Measurements from ENCODE around the gene EME2.

The EME2 gene

GRCh38 chr16:1740234-1740633, 32.4 kb upstream of the EME2 start:
- H4K20me1 ChIP-seq (ENCODE audit: insufficient read depth, low read length) = no peaks in the 10 kb centered on the region
- no peaks in the 10 kb centered on the region for H3K4me1 ChIP-seq (ENCODE audit: low read length)
- no peak for TF ChIP-seq EZH2phosphoT487 (IDR thresholded peaks at IDR 0.05; ENCODE audit: low read depth)
- TF ChIP-seq, protein P1, sequence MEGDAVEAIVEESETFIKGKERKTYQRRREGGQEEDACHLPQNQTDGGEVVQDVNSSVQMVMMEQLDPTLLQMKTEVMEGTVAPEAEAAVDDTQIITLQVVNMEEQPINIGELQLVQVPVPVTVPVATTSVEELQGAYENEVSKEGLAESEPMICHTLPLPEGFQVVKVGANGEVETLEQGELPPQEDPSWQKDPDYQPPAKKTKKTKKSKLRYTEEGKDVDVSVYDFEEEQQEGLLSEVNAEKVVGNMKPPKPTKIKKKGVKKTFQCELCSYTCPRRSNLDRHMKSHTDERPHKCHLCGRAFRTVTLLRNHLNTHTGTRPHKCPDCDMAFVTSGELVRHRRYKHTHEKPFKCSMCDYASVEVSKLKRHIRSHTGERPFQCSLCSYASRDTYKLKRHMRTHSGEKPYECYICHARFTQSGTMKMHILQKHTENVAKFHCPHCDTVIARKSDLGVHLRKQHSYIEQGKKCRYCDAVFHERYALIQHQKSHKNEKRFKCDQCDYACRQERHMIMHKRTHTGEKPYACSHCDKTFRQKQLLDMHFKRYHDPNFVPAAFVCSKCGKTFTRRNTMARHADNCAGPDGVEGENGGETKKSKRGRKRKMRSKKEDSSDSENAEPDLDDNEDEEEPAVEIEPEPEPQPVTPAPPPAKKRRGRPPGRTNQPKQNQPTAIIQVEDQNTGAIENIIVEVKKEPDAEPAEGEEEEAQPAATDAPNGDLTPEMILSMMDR (IDR thresholded peaks at IDR 0.05; ENCODE audit: low read depth, low read length) = no peak
- H3K4me3 ChIP-seq (ENCODE audit: low read length) = no peak overlapping the region
- no peak overlapping the region for H2AFZ ChIP-seq (ENCODE audit: low read depth, low read length)
- no peaks in the 10 kb centered on the region for H3K27me3 ChIP-seq (ENCODE audit: low read depth, low read length)
- H3K27ac ChIP-seq (ENCODE audit: low read length) = no peak overlapping the region
- H3K36me3 ChIP-seq (replicated peaks; ENCODE audit: low read depth, low read length) = no peaks in the 10 kb centered on the region
- H3K9ac ChIP-seq (ENCODE audit: low read length) = no peak overlapping the region
- H3K9me3 ChIP-seq (ENCODE audit: insufficient read depth, low read length) = no peaks in the 10 kb centered on the region
- H3K79me2 ChIP-seq (ENCODE audit: low read length) = no peaks in the 10 kb centered on the region
- no peak overlapping the region for H3K4me2 ChIP-seq (ENCODE audit: low read length)

DNA sequence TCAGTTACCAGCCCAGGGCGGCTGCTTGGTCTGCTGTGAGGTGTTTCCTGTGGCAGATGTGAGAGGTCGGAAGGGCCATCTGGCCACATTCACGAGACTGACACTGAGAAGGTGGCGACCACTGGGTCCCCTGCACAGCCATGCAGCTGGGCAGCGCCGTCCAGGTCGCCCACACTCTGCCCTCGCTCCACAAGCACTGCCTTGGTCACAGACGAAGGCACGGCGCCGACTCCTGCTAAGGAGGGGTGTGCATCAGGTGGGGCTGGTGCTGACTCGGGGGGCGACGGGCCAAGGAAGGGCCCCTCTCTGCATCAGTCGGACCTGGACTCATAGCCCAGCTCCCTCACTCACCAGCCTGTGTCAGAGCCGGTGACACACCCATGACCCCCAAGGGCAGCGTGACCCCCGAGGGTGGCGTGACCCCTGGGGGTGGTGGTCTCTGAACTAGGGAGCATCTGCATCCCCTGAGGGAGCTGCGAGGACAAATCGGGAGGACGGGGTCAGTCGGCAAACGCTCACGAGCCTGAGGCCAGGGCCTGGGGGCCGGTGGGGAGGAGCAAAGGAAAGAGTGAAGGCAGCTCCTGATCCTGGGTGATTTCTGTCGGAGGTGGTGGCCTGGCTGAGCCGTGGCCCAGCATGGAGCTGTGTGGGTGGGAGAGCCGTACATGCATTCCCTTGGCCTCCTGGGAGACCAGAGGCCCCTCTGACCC, 31.7 kb upstream of the EME2 start:
- Histone ChIP-seq H3K4me3 (ENCODE audit: low read length) (no peak overlapping the region), H3K9me3 (ENCODE audit: insufficient read depth, low read length) (no peaks in the 10 kb centered on the region), H3K27me3 (ENCODE audit: low read depth, low read length) (no peaks in the 10 kb centered on the region), H3K4me2 (ENCODE audit: low read length) (no peak overlapping the region), H3K4me1 (ENCODE audit: low read length) (no peaks in the 10 kb centered on the region), H3K79me2 (ENCODE audit: low read length) (no peaks in the 10 kb centered on the region), H3K36me3 (replicated peaks; ENCODE audit: low read depth, low read length) (no peaks in the 10 kb centered on the region), H2AFZ (ENCODE audit: low read depth, low read length) (no peak overlapping the region), H3K9ac (ENCODE audit: low read length) (no peak overlapping the region), H3K27ac (ENCODE audit: low read length) (no peak overlapping the region), H4K20me1 (ENCODE audit: insufficient read depth, low read length) (no peaks in the 10 kb centered on the region)
- TF ChIP-seq, protein P1 (IDR thresholded peaks at IDR 0.05; ENCODE audit: low read depth, low read length) = no peak
- no peak for TF ChIP-seq EZH2phosphoT487 (IDR thresholded peaks at IDR 0.05; ENCODE audit: low read depth)

DNA sequence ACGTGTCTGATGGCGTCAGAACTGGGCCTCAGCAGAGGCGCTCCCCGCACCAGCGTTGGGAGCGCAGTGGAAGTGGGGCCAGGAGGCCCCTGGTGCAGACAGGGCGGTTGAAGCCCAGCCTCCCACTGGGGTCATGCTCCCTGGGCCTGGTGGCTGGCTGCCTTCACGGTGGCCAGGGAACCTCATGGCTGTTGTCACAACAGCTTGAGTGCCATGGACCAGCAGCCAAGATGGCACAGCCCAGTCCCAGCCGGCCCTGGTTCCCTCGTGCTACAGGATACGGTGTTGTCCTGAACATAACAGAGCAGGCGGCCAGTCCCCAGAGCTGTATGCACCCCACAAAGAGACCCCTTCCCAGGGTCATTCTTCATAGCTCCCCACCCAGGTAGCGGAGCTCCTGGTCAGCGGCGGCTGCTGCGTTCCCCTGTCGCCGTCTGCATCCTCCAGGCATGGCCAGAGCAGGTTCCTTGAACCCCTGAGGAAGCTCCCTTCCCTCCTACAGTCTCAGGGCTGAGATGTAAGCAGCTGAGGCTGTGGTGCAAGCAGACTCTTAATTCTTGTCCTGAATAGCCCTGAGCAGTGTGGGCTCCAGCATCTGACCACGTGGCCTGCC, 31.0 kb upstream of the EME2 start:
- Histone ChIP-seq H3K79me2 (ENCODE audit: low read length) (no peaks in the 10 kb centered on the region), H3K36me3 (replicated peaks; ENCODE audit: low read depth, low read length) (no peaks in the 10 kb centered on the region), H3K4me3 (ENCODE audit: low read length) (no peak overlapping the region), H3K27ac (ENCODE audit: low read length) (no peak overlapping the region), H3K9me3 (ENCODE audit: insufficient read depth, low read length) (no peaks in the 10 kb centered on the region), H4K20me1 (ENCODE audit: insufficient read depth, low read length) (no peaks in the 10 kb centered on the region), H3K27me3 (ENCODE audit: low read depth, low read length) (no peaks in the 10 kb centered on the region), H3K4me1 (ENCODE audit: low read length) (no peaks in the 10 kb centered on the region), H3K4me2 (ENCODE audit: low read length) (no peak overlapping the region), H2AFZ (ENCODE audit: low read depth, low read length) (no peak overlapping the region), H3K9ac (ENCODE audit: low read length) (no peak overlapping the region)
- TF ChIP-seq EZH2phosphoT487 (IDR thresholded peaks at IDR 0.05; ENCODE audit: low read depth) = no peak
- TF ChIP-seq, protein P1 (IDR thresholded peaks at IDR 0.05; ENCODE audit: low read depth, low read length) = no peak

- Histone ChIP-seq H3K4me2 (ENCODE audit: low read length) (no peak overlapping the region), H4K20me1 (ENCODE audit: insufficient read depth, low read length) (no peaks in the 10 kb centered on the region), H3K9me3 (ENCODE audit: insufficient read depth, low read length) (no peaks in the 10 kb centered on the region), H3K27me3 (ENCODE audit: low read depth, low read length) (no peaks in the 10 kb centered on the region), H3K79me2 (ENCODE audit: low read length) (no peaks in the 10 kb centered on the region), H3K27ac (ENCODE audit: low read length) (no peak overlapping the region), H3K9ac (ENCODE audit: low read length) (no peak overlapping the region), H3K4me3 (ENCODE audit: low read length) (no peak overlapping the region), H2AFZ (ENCODE audit: low read depth, low read length) (no peak overlapping the region), H3K36me3 (replicated peaks; ENCODE audit: low read depth, low read length) (no peaks in the 10 kb centered on the region), H3K4me1 (ENCODE audit: low read length) (no peaks in the 10 kb centered on the region)
- TF ChIP-seq, protein P1 (IDR thresholded peaks at IDR 0.05; ENCODE audit: low read depth, low read length) = no peak
- TF ChIP-seq EZH2phosphoT487 (IDR thresholded peaks at IDR 0.05; ENCODE audit: low read depth) = no peak
Measured at GRCh38 chr16:1743376-1744337, 29.0 kb upstream of the EME2 start.
